ENCODE results near the gene PLSCR5.
A peak's percentile ranks its signal among the peaks of the same experiment; 100 is the strongest.

PLSCR5 gene

DNA sequence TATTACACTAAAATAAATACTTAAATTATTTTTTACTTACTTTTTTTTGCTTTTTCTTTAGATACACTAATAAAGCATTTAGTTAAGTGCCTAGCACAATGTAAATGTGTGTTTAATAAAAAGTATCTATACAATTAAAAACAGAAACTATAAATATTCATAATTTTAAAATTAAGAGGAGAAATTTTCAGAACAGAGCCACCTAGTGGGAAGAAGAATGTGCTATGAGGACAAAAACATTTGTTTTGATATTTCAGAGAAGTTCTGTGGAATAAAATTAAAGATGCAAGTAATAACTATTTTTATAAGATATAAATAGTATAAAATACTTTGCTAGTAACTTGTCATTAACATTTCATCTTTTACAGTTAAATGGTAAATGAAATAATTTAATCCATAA is 33.6 kb upstream of the PLSCR5 start:
- CTCF ChIA-PET: interaction anchor here (1.0 to 4.4 kb wide), 8 partner anchors 11 to 573 kb away, joined by 3 to 26 read pairs (median 5); no protein-coding TSS in a partner anchor

DNA sequence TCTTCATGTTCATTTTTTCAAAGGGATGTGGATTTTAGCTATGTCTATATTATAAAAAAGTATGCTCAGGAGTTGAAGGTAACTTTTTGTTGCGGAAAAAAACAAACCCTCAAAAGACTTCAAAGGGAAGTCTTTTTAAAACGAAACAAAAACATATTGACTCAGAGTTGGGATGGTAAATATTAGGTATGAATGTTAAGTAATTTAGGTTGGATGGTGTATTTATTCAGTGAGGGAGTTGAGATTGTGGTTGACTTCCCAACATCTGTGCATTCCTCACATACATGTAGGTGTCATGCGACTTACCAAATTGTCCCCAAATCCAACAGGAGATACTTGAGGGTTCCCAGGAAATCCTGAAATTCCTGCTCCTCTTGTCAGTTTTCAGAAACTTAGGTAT is 32.7 kb upstream of the PLSCR5 start:
- H3K27ac ChIP-seq (ENCODE audit: insufficient read depth in 1 of 2, low read depth in 1 of 2, low read length in 2 of 2, poor library complexity in 1 of 2, severe bottlenecking in 2 of 2): no peak overlapping the region
- no peaks in the 10 kb centered on the region for H3K4me1 ChIP-seq (ENCODE audit: control extremely low read depth in 1 of 4, control insufficient read depth in 4 of 4, insufficient read depth in 4 of 4, low read length in 3 of 4)
- no peaks in the 10 kb centered on the region for H3K9me3 ChIP-seq (ENCODE audit: control extremely low read depth in 1 of 5, control insufficient read depth in 4 of 5, insufficient read depth in 2 of 5, low read depth in 1 of 5, low read length in 4 of 5)
- no peaks in the 10 kb centered on the region for H3K27me3 ChIP-seq (replicated peaks in 2 of 5; ENCODE audit: control insufficient read depth in 4 of 5, insufficient read depth in 5 of 5, low read length in 4 of 5)
- H3K4me3 ChIP-seq (ENCODE audit: control insufficient read depth in 1 of 7, extremely low read depth in 1 of 7, insufficient read depth in 4 of 7, low read depth in 2 of 7, low read length in 6 of 7): no peak overlapping the region
- ChIA-PET POLR2A (no interaction called here), CTCF (interaction anchor here (1.0 to 4.4 kb wide), 9 partner anchors 9 to 573 kb away, joined by 3 to 26 read pairs (median 4); no protein-coding TSS in a partner anchor)
- DNase-seq: no peak
- WGBS (ENCODE audit: insufficient coverage): 100% methylated on average over 1 of the region's 3 CpGs
- H3K36me3 ChIP-seq (ENCODE audit: control insufficient read depth in 4 of 4, insufficient read depth in 4 of 4, low read length in 3 of 4): no peaks in the 10 kb centered on the region

More for the DNA sequence above, 33.6 kb upstream of the PLSCR5 start:
- DNase-seq: peak in 1 of 3 donors; percentile 9
- Histone ChIP-seq H3K27ac (ENCODE audit: insufficient read depth in 1 of 2, low read depth in 1 of 2, low read length in 2 of 2, poor library complexity in 1 of 2, severe bottlenecking in 2 of 2) (no peak overlapping the region), H3K4me3 (ENCODE audit: control insufficient read depth in 1 of 7, extremely low read depth in 1 of 7, insufficient read depth in 4 of 7, low read depth in 2 of 7, low read length in 6 of 7) (no peak overlapping the region), H3K27me3 (replicated peaks in 2 of 5; ENCODE audit: control insufficient read depth in 4 of 5, insufficient read depth in 5 of 5, low read length in 4 of 5) (no peaks in the 10 kb centered on the region), H3K36me3 (ENCODE audit: control insufficient read depth in 4 of 4, insufficient read depth in 4 of 4, low read length in 3 of 4) (no peaks in the 10 kb centered on the region), H3K4me1 (ENCODE audit: control extremely low read depth in 1 of 4, control insufficient read depth in 4 of 4, insufficient read depth in 4 of 4, low read length in 3 of 4) (no peaks in the 10 kb centered on the region), H3K9me3 (ENCODE audit: control extremely low read depth in 1 of 5, control insufficient read depth in 4 of 5, insufficient read depth in 2 of 5, low read depth in 1 of 5, low read length in 4 of 5) (no peaks in the 10 kb centered on the region)
- POLR2A ChIA-PET: no interaction called here

DNA sequence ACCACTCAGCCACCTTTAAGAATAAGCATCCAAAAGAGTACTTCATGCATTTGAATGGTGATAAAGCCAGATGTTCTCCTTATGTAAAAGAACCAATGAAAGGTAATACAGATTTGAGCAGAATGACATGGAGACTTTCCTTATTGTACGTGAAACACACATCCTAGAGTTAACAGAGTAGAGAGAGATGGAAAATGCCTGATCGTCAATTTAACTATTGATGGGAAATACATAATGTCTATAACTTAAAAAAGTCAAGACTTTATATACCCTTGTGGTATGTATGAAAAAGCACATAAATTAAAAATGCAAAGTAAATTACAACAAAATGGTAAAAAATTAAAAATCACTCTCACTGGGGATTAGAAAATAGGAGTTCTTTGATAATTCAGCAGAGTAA is 31.7 kb upstream of the PLSCR5 start:
- Histone ChIP-seq H3K9me3 (ENCODE audit: control extremely low read depth in 1 of 5, control insufficient read depth in 4 of 5, insufficient read depth in 2 of 5, low read depth in 1 of 5, low read length in 4 of 5) (no peaks in the 10 kb centered on the region), H3K27ac (ENCODE audit: insufficient read depth in 1 of 2, low read depth in 1 of 2, low read length in 2 of 2, poor library complexity in 1 of 2, severe bottlenecking in 2 of 2) (no peak overlapping the region), H3K36me3 (ENCODE audit: control insufficient read depth in 4 of 4, insufficient read depth in 4 of 4, low read length in 3 of 4) (no peaks in the 10 kb centered on the region), H3K27me3 (replicated peaks in 2 of 5; ENCODE audit: control insufficient read depth in 4 of 5, insufficient read depth in 5 of 5, low read length in 4 of 5) (no peaks in the 10 kb centered on the region), H3K4me1 (ENCODE audit: control extremely low read depth in 1 of 4, control insufficient read depth in 4 of 4, insufficient read depth in 4 of 4, low read length in 3 of 4) (no peaks in the 10 kb centered on the region), H3K4me3 (ENCODE audit: control insufficient read depth in 1 of 7, extremely low read depth in 1 of 7, insufficient read depth in 4 of 7, low read depth in 2 of 7, low read length in 6 of 7) (no peak overlapping the region)
- CTCF ChIA-PET: interaction anchor here (0.9 to 1.0 kb wide), 3 partner anchors 9 to 45 kb away, joined by 3 to 4 read pairs (median 3); no protein-coding TSS in a partner anchor
- WGBS (ENCODE audit: insufficient coverage): no CpG with 5 or more reads among the region's 2 CpGs
- DNase-seq: no peak
- POLR2A ChIA-PET: no interaction called here

DNA sequence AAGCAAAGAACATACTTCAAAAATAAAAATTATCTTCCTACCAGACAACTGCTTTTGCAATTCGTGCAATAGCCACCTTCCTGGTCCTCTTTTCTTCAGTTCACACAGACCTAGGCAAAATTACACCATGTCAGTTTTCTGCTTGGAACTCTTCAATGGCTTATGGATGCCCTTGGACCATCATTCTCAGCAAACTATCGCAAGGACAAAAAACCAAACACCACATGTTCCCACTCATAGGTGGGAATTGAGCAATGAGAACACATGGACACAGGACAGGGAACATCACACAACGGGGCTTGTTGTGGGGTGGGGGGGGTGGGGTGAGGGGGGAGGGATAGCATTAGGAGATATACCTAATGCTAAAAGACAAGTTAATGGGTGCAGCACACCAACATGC is 29.2 kb upstream of the PLSCR5 start:
- ChIA-PET POLR2A (no interaction called here), CTCF (no interaction called here)
- no peak for DNase-seq
- Histone ChIP-seq H3K9me3 (ENCODE audit: control extremely low read depth in 1 of 5, control insufficient read depth in 4 of 5, insufficient read depth in 2 of 5, low read depth in 1 of 5, low read length in 4 of 5) (no peaks in the 10 kb centered on the region), H3K36me3 (ENCODE audit: control insufficient read depth in 4 of 4, insufficient read depth in 4 of 4, low read length in 3 of 4) (no peaks in the 10 kb centered on the region), H3K27me3 (replicated peaks in 2 of 5; ENCODE audit: control insufficient read depth in 4 of 5, insufficient read depth in 5 of 5, low read length in 4 of 5) (no peaks in the 10 kb centered on the region), H3K4me3 (ENCODE audit: control insufficient read depth in 1 of 7, extremely low read depth in 1 of 7, insufficient read depth in 4 of 7, low read depth in 2 of 7, low read length in 6 of 7) (no peak overlapping the region), H3K4me1 (ENCODE audit: control extremely low read depth in 1 of 4, control insufficient read depth in 4 of 4, insufficient read depth in 4 of 4, low read length in 3 of 4) (no peaks in the 10 kb centered on the region), H3K27ac (ENCODE audit: insufficient read depth in 1 of 2, low read depth in 1 of 2, low read length in 2 of 2, poor library complexity in 1 of 2, severe bottlenecking in 2 of 2) (no peak overlapping the region)
- WGBS (ENCODE audit: insufficient coverage): 100% methylated on average over 1 of the region's 3 CpGs

DNA sequence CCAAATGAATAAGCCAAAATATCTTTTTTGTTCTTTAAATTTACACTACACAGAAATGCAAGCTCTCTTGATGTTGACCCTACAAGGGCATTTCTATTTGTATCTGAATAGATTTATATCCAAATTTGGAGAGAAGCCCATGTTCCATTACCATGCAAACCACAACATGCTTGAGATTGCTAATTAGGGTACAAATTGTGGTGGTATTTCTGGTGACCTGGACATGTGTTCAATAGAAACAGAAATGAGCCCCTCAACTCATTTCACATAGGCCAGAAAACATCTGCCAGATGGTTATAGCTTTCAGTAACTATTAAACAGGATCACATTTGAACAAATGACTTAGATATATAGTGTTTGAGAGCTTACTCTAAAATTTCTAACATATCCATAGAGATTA is 23.5 kb upstream of the PLSCR5 start:
- CTCF ChIA-PET: interaction anchor here (0.9 to 1.2 kb wide), 2 partner anchors 10 to 39 kb away, joined by 4 read pairs; no protein-coding TSS in a partner anchor
- Histone ChIP-seq H3K27ac (ENCODE audit: insufficient read depth in 1 of 2, low read depth in 1 of 2, low read length in 2 of 2, poor library complexity in 1 of 2, severe bottlenecking in 2 of 2) (no peak overlapping the region), H3K4me3 (ENCODE audit: control insufficient read depth in 1 of 7, extremely low read depth in 1 of 7, insufficient read depth in 4 of 7, low read depth in 2 of 7, low read length in 6 of 7) (no peak overlapping the region), H3K9me3 (ENCODE audit: control extremely low read depth in 1 of 5, control insufficient read depth in 4 of 5, insufficient read depth in 2 of 5, low read depth in 1 of 5, low read length in 4 of 5) (no peaks in the 10 kb centered on the region), H3K4me1 (ENCODE audit: control extremely low read depth in 1 of 4, control insufficient read depth in 4 of 4, insufficient read depth in 4 of 4, low read length in 3 of 4) (peaks cover 0 to 4% (median 2%) of the 10 kb centered on the region in 4 experiments), H3K27me3 (replicated peaks in 2 of 5; ENCODE audit: control insufficient read depth in 4 of 5, insufficient read depth in 5 of 5, low read length in 4 of 5) (no peaks in the 10 kb centered on the region), H3K36me3 (ENCODE audit: control insufficient read depth in 4 of 4, insufficient read depth in 4 of 4, low read length in 3 of 4) (no peaks in the 10 kb centered on the region)
- POLR2A ChIA-PET: no interaction called here
- DNase-seq: no peak

DNA sequence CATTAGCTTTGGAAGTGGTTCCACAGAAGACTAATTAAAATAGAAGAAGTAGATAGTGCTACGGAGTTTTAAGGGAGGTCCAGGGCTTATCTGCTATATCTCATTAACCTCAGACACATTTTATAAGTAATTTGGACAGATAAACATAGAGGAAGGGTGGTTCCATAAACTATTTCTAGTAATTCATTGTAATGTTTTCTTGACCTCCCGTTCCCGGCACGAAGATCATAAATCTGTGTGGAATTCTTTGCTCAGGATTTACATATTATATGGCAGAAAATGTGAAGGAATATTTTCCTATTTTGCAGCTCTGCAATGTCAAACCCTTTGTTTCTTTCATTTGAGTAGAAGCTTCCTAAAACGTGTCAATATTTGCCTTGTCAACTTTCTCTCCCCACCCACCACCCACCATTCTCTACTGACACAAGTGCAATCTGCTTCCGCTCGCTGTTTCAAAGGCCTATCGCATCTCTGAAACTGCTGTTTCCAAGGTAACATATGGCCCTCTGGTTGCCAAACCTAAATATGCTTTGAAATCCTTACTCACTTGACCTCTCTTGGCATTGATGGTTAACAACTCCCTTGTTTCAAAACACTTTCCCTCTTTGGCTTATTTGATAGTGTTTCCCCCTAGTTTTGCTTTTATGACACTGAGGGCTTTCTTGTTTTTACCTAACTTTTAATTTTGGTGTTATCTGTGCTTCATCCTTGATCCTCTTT is 21.4 kb upstream of the PLSCR5 start:
- CTCF ChIA-PET: no interaction called here
- peaks cover 0 to 4% (median 2%) of the 10 kb centered on the region in 4 experiments for H3K4me1 ChIP-seq (ENCODE audit: control extremely low read depth in 1 of 4, control insufficient read depth in 4 of 4, insufficient read depth in 4 of 4, low read length in 3 of 4)
- H3K9me3 ChIP-seq (ENCODE audit: control extremely low read depth in 1 of 5, control insufficient read depth in 4 of 5, insufficient read depth in 2 of 5, low read depth in 1 of 5, low read length in 4 of 5): no peaks in the 10 kb centered on the region
- POLR2A ChIA-PET: no interaction called here
- H3K4me3 ChIP-seq (ENCODE audit: control insufficient read depth in 1 of 7, extremely low read depth in 1 of 7, insufficient read depth in 4 of 7, low read depth in 2 of 7, low read length in 6 of 7): no peak overlapping the region
- WGBS (ENCODE audit: insufficient coverage): 91% methylated on average over 1 of the region's 8 CpGs
- no peaks in the 10 kb centered on the region for H3K36me3 ChIP-seq (ENCODE audit: control insufficient read depth in 4 of 4, insufficient read depth in 4 of 4, low read length in 3 of 4)
- no peak for DNase-seq
- no peak overlapping the region for H3K27ac ChIP-seq (ENCODE audit: insufficient read depth in 1 of 2, low read depth in 1 of 2, low read length in 2 of 2, poor library complexity in 1 of 2, severe bottlenecking in 2 of 2)
- no peaks in the 10 kb centered on the region for H3K27me3 ChIP-seq (replicated peaks in 2 of 5; ENCODE audit: control insufficient read depth in 4 of 5, insufficient read depth in 5 of 5, low read length in 4 of 5)

DNA sequence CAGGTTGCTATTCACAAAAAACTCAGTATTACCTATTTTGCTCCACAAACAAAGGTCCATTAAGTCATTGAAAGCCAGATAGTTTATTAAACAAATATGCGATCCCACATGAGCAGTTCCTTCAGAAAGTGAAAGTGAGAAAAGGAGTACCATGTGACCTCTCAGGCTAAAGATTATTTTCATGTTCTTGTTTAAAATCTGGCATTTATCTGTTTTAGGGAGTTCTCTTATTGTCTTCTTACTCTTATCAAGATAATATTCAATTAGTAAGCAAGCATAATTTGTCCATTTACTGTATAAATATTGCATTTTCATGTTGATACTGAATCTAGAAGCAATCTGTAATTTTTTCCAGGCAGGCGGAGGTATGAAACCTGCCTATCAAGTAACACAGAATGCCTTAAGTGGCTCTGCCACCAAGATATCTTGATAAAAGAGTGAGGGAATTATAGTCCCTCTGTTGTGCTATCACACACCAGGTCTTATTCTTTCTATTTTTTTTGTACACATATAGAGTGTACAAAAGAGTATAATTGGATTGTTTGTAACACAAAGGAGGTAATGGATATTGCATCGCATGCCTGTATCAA is 20.1 kb upstream of the PLSCR5 start:
- H3K4me1 ChIP-seq (ENCODE audit: control extremely low read depth in 1 of 4, control insufficient read depth in 4 of 4, insufficient read depth in 4 of 4, low read length in 3 of 4): peaks cover 0 to 4% (median 2%) of the 10 kb centered on the region in 4 experiments
- no peaks in the 10 kb centered on the region for H3K27me3 ChIP-seq (replicated peaks in 2 of 5; ENCODE audit: control insufficient read depth in 4 of 5, insufficient read depth in 5 of 5, low read length in 4 of 5)
- POLR2A ChIA-PET: no interaction called here
- CTCF ChIA-PET: no interaction called here
- H3K36me3 ChIP-seq (ENCODE audit: control insufficient read depth in 4 of 4, insufficient read depth in 4 of 4, low read length in 3 of 4): no peaks in the 10 kb centered on the region
- no peaks in the 10 kb centered on the region for H3K9me3 ChIP-seq (ENCODE audit: control extremely low read depth in 1 of 5, control insufficient read depth in 4 of 5, insufficient read depth in 2 of 5, low read depth in 1 of 5, low read length in 4 of 5)
- peak overlapping the region in 2 of 7 experiments; percentile 38 to 48 for H3K4me3 ChIP-seq (ENCODE audit: control insufficient read depth in 1 of 7, extremely low read depth in 1 of 7, insufficient read depth in 4 of 7, low read depth in 2 of 7, low read length in 6 of 7)
- DNase-seq: peak; percentile 20 to 66 (median 56)
- WGBS (ENCODE audit: insufficient coverage): no CpG with 5 or more reads among the region's 3 CpGs
- H3K27ac ChIP-seq (ENCODE audit: insufficient read depth in 1 of 2, low read depth in 1 of 2, low read length in 2 of 2, poor library complexity in 1 of 2, severe bottlenecking in 2 of 2): no peak overlapping the region

All from common myeloid progenitor, CD34-positive (primary cell).